ELF-1 (cell line): ENCODE data around the gene COA1.

Experiments used
- DNase-seq: peaks from one replicate; pipeline ENCODE4 v3.0.0-alpha.2; 2016; ENCODE audit warnings: low read depth, low spot score

Gene COA1

DNA sequence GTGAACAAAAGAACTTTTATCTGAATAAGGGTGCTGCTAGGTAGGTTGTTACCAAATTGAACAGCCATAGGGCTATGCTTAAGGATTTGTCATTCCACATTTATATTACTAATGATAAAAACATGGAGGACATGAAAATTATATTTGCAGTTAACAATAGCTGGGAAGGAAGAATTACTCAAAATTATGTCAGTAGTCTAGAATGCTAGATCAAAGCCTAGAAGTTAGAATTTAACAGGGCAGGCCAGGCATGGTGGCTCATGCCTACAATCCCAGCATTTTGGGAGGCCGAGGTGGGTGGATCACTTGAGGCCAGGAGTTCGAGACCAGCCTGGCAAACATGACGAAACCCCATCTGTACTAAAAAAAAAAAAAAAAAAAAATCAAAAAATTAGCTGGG, 137.0 kb downstream of the COA1 start:
- no peak for DNase-seq

DNA sequence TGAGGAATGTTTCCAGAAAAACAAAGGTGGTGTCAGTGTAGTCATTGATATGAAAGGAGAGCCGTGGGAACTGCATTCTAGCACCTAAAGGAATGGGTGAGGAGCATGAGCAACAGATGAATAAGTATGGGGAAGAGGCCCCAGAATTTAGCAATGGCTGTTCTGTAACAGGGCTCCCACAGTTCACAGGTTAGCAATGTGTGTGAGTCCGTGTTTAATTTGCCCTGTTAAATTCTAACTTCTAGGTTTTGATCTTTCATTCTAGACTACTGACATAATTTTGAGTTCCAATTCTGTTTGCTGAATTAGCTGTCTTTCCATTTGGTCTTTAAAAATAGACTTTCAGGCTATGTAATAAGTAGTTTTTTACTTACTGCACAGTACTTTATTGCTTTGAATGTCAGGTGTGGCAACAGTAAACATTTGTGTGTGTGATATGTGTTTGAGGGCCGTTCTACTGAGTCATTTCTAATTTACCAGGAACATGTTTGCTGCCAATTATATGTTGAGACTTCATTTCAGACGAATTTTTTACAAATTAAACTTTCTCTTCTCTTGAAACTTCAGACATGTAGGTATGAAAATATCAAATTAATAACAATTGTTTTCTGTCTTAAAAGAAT, 137.7 kb downstream of the COA1 start:
- no peak for DNase-seq

DNA sequence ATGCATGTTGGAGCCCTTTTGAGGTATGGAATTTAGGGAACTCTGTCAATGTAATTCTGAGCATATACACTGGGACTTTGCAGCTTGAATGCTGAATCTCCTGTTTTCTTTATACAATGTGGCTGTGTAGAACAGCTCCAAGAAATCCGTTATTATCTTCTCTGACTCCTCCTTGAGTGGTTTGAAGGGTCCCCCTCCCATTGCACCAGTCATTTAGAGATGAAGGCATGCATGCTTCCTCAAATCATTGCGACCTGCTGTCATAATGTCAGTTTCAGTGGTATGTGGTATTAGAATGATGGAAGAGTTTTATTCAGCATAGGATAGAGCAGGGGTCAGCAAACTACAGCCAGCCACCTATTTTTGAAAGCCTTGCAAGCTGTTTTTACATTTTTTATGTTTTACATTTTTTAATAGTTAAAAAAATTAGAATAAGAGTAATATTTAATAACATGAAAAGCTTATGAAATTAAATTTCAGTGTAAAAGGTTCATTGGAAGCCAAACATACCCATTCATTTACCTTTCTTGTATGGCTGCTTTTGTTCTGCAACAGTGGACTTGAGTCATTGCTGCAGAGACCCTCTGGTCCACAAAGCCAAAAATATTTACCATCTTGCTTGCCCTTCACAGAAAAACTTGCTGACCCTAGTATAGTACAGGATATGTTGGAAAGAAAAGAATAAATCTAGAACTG, 138.3 kb downstream of the COA1 start:
- DNase-seq = no peak

DNA sequence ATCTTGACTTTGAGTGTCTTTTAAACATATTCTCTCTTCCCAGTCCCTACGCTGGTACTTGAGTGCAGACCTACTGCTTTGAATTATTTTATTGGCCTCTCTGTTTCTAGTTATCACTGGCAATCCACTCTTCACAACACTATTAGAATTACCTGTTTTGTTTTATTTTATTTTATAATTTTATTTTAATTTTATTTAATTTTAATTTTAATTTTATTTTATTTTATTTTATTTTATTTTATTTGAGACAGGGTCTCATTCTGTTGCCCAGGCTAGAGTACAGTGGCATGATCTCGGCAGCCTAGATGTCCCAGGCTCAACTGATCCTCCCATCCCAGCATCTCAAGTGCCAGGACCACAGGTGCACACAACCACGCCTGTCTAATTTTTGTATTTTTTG, 139.6 kb downstream of the COA1 start:
- no peak for DNase-seq
